Erythroblast (primary cell): Measurements from ENCODE around the gene GABARAPL1.

Experiments used
- GATA1 ChIP-seq: IDR thresholded peaks from 2 replicates; pipeline ENCODE4 v1.6.1; 2011; ENCODE audit warnings: low read depth, mild to moderate bottlenecking, control low read depth, low read length, moderate library complexity
- POLR2A ChIP-seq: IDR thresholded peaks from 2 replicates; pipeline ENCODE4 v1.6.1; 2011; ENCODE audit warnings: mild to moderate bottlenecking, low read length

DNA sequence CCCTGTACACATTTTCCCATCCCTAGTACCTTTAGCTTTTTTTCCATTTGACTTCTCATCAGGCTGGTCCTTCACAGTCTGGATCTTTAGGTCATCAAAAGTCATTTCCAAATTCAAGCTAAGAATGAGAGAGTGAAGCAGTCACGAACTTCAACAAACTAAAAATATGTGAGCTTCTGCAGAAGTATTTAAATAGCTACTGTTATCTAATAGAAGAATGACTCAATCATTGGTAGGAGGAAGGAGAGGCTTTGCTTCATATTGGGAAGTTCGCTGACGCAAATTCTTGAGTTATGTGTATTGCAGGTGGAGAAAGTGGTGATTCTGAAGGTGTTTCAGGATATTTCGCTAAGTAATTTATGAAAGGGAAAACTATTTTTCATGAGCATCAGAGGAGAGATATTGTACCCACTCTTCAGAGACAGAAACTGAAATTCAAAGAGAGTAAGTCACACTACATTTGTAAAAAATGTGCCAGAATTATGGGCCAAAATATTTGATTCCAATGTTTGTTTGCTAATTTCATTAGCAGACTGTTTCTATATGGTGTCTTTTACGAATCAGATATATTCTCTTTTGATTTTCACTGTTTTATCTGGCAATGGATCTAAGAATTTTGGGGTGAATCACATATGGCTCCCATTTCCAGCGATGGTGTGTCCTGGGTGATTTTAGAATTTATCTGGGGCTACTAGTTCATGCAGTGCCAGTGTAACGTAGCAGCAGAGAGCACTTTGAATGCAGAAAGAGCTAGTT is 40.5 kb upstream of the GABARAPL1 start, which contains the start of gene OLR1:
- TF ChIP-seq POLR2A: no peak
- no peak for TF ChIP-seq GATA1
